Esophagus squamous epithelium (tissue), 5 donors: ENCODE data around the gene NHLH2. TPM values are rescaled to one million over a fixed set of nuclear protein-coding genes. Genes with fewer than 3 reads are reported as not detected.

ENCODE experiments used
- DNase-seq: peaks from one replicate; lab custom pipeline; 2025; lab: John Stamatoyannopoulos, UW
- H3K27ac ChIP-seq, 4 donors: fragments of 200-600 bp; sonication (generic); one replicate each; pipeline ENCODE4 v1.5.1; 2016 to 2019; ENCODE audit warnings: mild to moderate bottlenecking in 1 of 4
- H3K27me3 ChIP-seq, 4 donors: fragments of 200-600 bp; sonication (generic); 1 replicate in 3 of 4; 2 replicates in 1 of 4; pipeline versions ENCODE4 v1.5.1 to v1.6.0; 2017 to 2021; ENCODE audit warnings: antibody characterized with exemption in 1 of 4
- H3K36me3 ChIP-seq, 3 donors: fragments of 200-600 bp; sonication (generic); one replicate each; pipeline ENCODE4 v1.5.1; 2016 to 2019
- H3K4me1 ChIP-seq, 3 donors: fragments of 200-600 bp; sonication (generic); one replicate each; pipeline ENCODE4 v1.5.1; 2017 to 2019
- H3K4me3 ChIP-seq, 4 donors: fragments of 200-600 bp; sonication (generic); 1 replicate in 3 of 4; 2 replicates in 1 of 4; pipeline ENCODE4 v1.5.1; 2016 to 2019; ENCODE audit warnings: mild to moderate bottlenecking in 2 of 4, moderate library complexity in 1 of 4
- H3K9me3 ChIP-seq, 3 donors: fragments of 200-600 bp; sonication (generic); one replicate each; pipeline ENCODE4 v1.5.1; 2016 to 2019
- CTCF ChIP-seq, 6 experiments: fragments of 450-650 bp in 4 of 6; fragments of 200-600 bp in 2 of 6; sonication (generic) in 2 of 6; IDR thresholded peaks; one replicate each; pipeline ENCODE4 v1.5.1; 2016 to 2019; ENCODE audit warnings: antibody characterized with exemption in 6 of 6, mild to moderate bottlenecking in 4 of 6, moderate library complexity in 4 of 6
- POLR2A ChIP-seq, 4 donors: fragments of 450-650 bp; IDR thresholded peaks; one replicate each; pipeline ENCODE4 v1.6.1; 2017; ENCODE audit warnings: antibody characterized with exemption in 4 of 4, mild to moderate bottlenecking in 4 of 4, moderate library complexity in 3 of 4
- WGBS, 2 donors: methylation state at CpG; one replicate each; pipeline ENCODE4 v1.1.5; 2018; 5-methylcytosine and 5-hydroxymethylcytosine counted together
- intact Hi-C: fragments of 100-400 bp; cut with DNase I; formaldehyde crosslinking; loops from one replicate; pipeline ENCODE4 v1.15.0; 2022
- total RNA-seq, 4 donors: library from RNA; depleted of rRNA; stranded (reverse); fragments of >200 nt; gene quantifications; one replicate each; pipeline ENCODE4 v1.1.0, GENCODE V29; 2016
- donor health status: DM: yes; HTN: yes; CAD: no.

NHLH2 gene
- total RNA-seq, 4 donors from 2014 or later, result 1.6 to 2.7 (median 2.5) TPM

DNA sequence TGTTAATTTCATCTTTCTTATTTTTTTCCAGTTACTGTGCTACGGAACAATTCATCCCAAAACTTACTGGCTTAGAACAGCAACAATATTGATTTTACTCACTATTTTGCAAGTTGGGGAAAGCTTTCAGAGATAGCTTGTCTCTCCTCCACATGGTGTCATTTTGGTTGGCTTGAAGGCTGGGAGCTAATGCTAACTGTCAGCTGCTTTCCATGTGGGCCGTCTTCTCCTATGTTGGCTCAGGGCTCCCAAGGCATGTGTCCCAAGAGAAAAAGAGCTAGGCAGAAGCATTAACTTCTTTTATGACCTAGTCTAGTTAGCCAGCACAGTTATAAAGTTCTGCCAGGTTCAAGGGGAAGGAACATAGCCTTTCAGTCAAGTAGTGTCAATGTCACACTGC is 38.5 kb downstream of the NHLH2 start:
- no peak for DNase-seq
- H3K9me3 ChIP-seq, result no peaks in the 10 kb centered on the region
- intact Hi-C loops, result no loop called here
- no peak overlapping the region for H3K27ac ChIP-seq
- no peaks in the 10 kb centered on the region for H3K27me3 ChIP-seq
- H3K36me3 ChIP-seq, result no peaks in the 10 kb centered on the region
- no peak overlapping the region for H3K4me3 ChIP-seq
- TF ChIP-seq CTCF (IDR thresholded peaks at IDR 0.05) (no peak), POLR2A (IDR thresholded peaks at IDR 0.05) (no peak)
- 78 to 90% methylated on average over 2 of the region's 2 CpGs for WGBS, 2 donors
- no peaks in the 10 kb centered on the region for H3K4me1 ChIP-seq

- no peak for DNase-seq
- Histone ChIP-seq H3K27ac (no peak overlapping the region), H3K4me1 (peaks cover 0 to 13% (median 8%) of the 10 kb centered on the region in 3 donors), H3K9me3 (no peaks in the 10 kb centered on the region), H3K36me3 (no peaks in the 10 kb centered on the region), H3K4me3 (no peak overlapping the region), H3K27me3 (peaks cover 0 to 23% (median 0%) of the 10 kb centered on the region in 4 donors)
- TF ChIP-seq CTCF (IDR thresholded peaks at IDR 0.05) (no peak), POLR2A (IDR thresholded peaks at IDR 0.05) (no peak)
- intact Hi-C loops, result no loop called here
- WGBS, 2 donors, result 79 to 84% methylated on average over 4 of the region's 4 CpGs
These were observed 43.4 kb downstream of the NHLH2 start for GRCh38 chr1:115797486-115797885.

GRCh38 chr1:115796897-115797296 is 44.0 kb downstream of the NHLH2 start:
- intact Hi-C loops, result no loop called here

DNA sequence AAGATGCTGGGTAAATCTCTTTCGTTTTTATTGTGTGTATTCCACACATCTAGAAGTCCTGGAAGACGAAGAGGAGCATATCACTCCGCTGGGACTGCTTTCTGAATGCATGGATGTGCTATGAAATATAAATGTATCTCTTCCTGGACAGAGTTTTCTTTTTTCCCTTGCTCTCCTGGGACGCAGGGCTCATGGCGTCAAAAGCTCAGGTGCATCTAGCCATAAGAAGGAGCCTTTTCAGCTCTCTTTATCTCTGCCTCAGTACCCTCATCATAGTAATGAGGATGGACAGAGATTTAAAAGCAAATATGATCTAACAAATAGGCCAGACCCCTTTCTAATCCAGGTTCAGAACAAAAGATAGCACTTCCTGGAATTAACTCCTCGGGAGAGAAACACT is 44.9 kb downstream of the NHLH2 start:
- TF ChIP-seq CTCF (IDR thresholded peaks at IDR 0.05), result no peak
- no peak for TF ChIP-seq POLR2A (IDR thresholded peaks at IDR 0.05)
- no peak overlapping the region for H3K4me3 ChIP-seq
- peaks cover 0 to 26% (median 0%) of the 10 kb centered on the region in 4 donors for H3K27me3 ChIP-seq
- H3K9me3 ChIP-seq, result no peaks in the 10 kb centered on the region
- intact Hi-C loops, result no loop called here
- no peaks in the 10 kb centered on the region for H3K36me3 ChIP-seq
- no peak for DNase-seq
- peaks cover 0 to 23% (median 8%) of the 10 kb centered on the region in 3 donors for H3K4me1 ChIP-seq
- 83 to 85% methylated on average over 6 of the region's 6 CpGs for WGBS, 2 donors
- no peak overlapping the region for H3K27ac ChIP-seq

More at GRCh38 chr1:115796897-115797296, 44.0 kb downstream of the NHLH2 start:
- DNase-seq, result no peak
- no peak overlapping the region for H3K4me3 ChIP-seq
- no peak overlapping the region for H3K27ac ChIP-seq
- TF ChIP-seq CTCF (IDR thresholded peaks at IDR 0.05) (no peak), POLR2A (IDR thresholded peaks at IDR 0.05) (no peak)
- 60 to 68% methylated on average over 5 of the region's 5 CpGs for WGBS, 2 donors
- H3K27me3 ChIP-seq, result peaks cover 0 to 26% (median 0%) of the 10 kb centered on the region in 4 donors
- H3K4me1 ChIP-seq, result peaks cover 0 to 19% (median 8%) of the 10 kb centered on the region in 3 donors
- H3K9me3 ChIP-seq, result no peaks in the 10 kb centered on the region
- H3K36me3 ChIP-seq, result no peaks in the 10 kb centered on the region

DNA sequence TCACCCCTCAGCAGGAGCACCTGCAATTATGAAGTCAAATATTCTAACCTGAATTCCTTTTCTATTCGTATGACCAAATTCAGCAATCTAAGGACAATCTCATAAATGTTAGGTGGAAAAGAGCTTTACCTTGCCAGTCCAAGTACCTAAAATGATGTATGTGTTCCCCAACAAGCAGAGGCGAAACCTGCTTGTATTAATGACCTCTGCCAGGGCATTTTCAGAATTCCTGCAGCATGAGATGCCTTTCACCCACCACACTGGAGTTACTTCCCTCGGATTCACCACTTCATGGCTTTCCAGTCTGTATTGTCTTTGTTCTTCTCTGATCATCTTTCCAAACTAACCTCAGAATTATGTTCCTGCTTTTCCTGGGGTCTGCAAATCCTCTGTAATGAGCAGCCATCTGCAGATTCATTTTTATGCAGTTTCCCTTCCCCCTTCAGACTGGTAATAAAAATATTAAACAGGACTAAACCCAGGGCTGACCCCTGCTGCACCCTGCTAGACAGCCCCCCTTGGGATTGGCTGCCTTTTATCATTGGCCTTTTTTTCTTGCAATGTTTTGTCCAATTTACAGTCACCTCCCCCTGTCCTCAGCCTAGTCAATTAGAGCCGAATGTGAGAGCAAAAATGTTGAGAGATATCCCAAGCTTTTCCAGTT is 45.8 kb downstream of the NHLH2 start:
- WGBS, 2 donors, result 40 to 45% methylated on average over 4 of the region's 4 CpGs

More for the DNA sequence above, 45.8 kb downstream of the NHLH2 start:
- no peak for TF ChIP-seq POLR2A (IDR thresholded peaks at IDR 0.05)
- no peak for TF ChIP-seq CTCF (IDR thresholded peaks at IDR 0.05)
- H3K36me3 ChIP-seq, result no peaks in the 10 kb centered on the region
- peaks cover 0 to 23% (median 8%) of the 10 kb centered on the region in 3 donors for H3K4me1 ChIP-seq
- intact Hi-C loops, result no loop called here
- no peaks in the 10 kb centered on the region for H3K9me3 ChIP-seq
- H3K27me3 ChIP-seq, result peaks cover 0 to 26% (median 0%) of the 10 kb centered on the region in 4 donors
- no peak overlapping the region for H3K4me3 ChIP-seq
- no peak for DNase-seq
- no peak overlapping the region for H3K27ac ChIP-seq
